ENCODE data around the gene DICER1. TPM values are rescaled to one million over a fixed set of nuclear protein-coding genes. Genes with fewer than 3 reads are reported as not detected.
"Not testable (repeated sequence)": the region's sequence is repeated elsewhere in the genome, so short reads cannot be mapped to it uniquely, and the experiment has no call there.

Gene DICER1
- total RNA-seq, 2 donors from 2014 or later = 47.7 to 85.0 TPM

- 27% methylated on average over 1 of the region's 1 CpG for WGBS, 2 donors
- H3K4me3 ChIP-seq = no peak overlapping the region
- H3K4me1 ChIP-seq = peaks cover 59% of the 10 kb centered on the region
- no peak overlapping the region for H3K27ac ChIP-seq
- TF ChIP-seq CTCF (IDR thresholded peaks at IDR 0.05) (no peak), POLR2A (IDR thresholded peaks at IDR 0.05) (no peak)
- no peak for ATAC-seq
- intact Hi-C loops (cut with DNase I) = no loop called here
- DNase-seq = no peak
- H3K9me3 ChIP-seq = no peaks in the 10 kb centered on the region
- no peaks in the 10 kb centered on the region for H3K27me3 ChIP-seq
- H3K36me3 ChIP-seq (replicated peaks in 1 of 2; ENCODE audit: insufficient read depth in 1 of 2, low read depth in 2 of 2) = no peaks in the 10 kb centered on the region
Measured at GRCh38 chr14:95141684-95142083, 15.6 kb downstream of the DICER1 start.

- DNase-seq = no peak
- ATAC-seq = no peak
Measured at GRCh38 chr14:95140060-95140858, 17.1 kb downstream of the DICER1 start.

GRCh38 chr14:95138876-95139275, 18.5 kb downstream of the DICER1 start:
- Histone ChIP-seq H3K4me1 (peaks cover 63% of the 10 kb centered on the region), H3K36me3 (replicated peaks in 1 of 2; ENCODE audit: insufficient read depth in 1 of 2, low read depth in 2 of 2) (no peaks in the 10 kb centered on the region), H3K27me3 (no peaks in the 10 kb centered on the region), H3K27ac (no peak overlapping the region), H3K9me3 (no peaks in the 10 kb centered on the region), H3K4me3 (no peak overlapping the region)
- ATAC-seq (no peak), DNase-seq (no peak)
- WGBS, 2 donors = no CpG with 5 or more reads among the region's 1 CpG
- intact Hi-C loops (cut with DNase I) = no loop called here
- TF ChIP-seq CTCF (IDR thresholded peaks at IDR 0.05) (no peak), POLR2A (IDR thresholded peaks at IDR 0.05) (no peak)

More at GRCh38 chr14:95140060-95140858, 17.1 kb downstream of the DICER1 start:
- H3K4me1 ChIP-seq = peaks cover 59% of the 10 kb centered on the region
- intact Hi-C loops (cut with DNase I) = no loop called here
- H3K36me3 ChIP-seq (replicated peaks in 1 of 2; ENCODE audit: insufficient read depth in 1 of 2, low read depth in 2 of 2) = no peaks in the 10 kb centered on the region
- H3K9me3 ChIP-seq = no peaks in the 10 kb centered on the region
- H3K27me3 ChIP-seq = no peaks in the 10 kb centered on the region
- peak overlapping the region in 1 of 4 donors; percentile 47 for H3K27ac ChIP-seq
- whole genome bisulfite sequencing, 2 donors = 64 to 72% methylated on average over 5 of the region's 5 CpGs
- TF ChIP-seq CTCF (IDR thresholded peaks at IDR 0.05) (no peak), POLR2A (IDR thresholded peaks at IDR 0.05) (no peak)
- no peak overlapping the region for H3K4me3 ChIP-seq

GRCh38 chr14:95138455-95138854, 18.9 kb downstream of the DICER1 start:
- H3K27me3 ChIP-seq; H3K9me3 ChIP-seq; intact Hi-C loops (cut with DNase I); H3K36me3 ChIP-seq (replicated peaks in 1 of 2; ENCODE audit: insufficient read depth in 1 of 2, low read depth in 2 of 2); H3K4me3 ChIP-seq; ATAC-seq; DNase-seq: not testable (repeated sequence)
- Histone ChIP-seq H3K4me1 (peaks cover 63% of the 10 kb centered on the region), H3K27ac (peak overlapping the region in 1 of 4 donors; percentile 65)
- WGBS, 2 donors = 70 to 84% methylated on average over 4 of the region's 5 CpGs

- ATAC-seq (no peak), DNase-seq (peak in 1 of 4 donors; percentile 46)
- peaks cover 63% of the 10 kb centered on the region for H3K4me1 ChIP-seq
- H3K27ac ChIP-seq = peak overlapping the region in 3 of 4 donors; percentile 29 to 65 (median 51)
- TF ChIP-seq CTCF (IDR thresholded peaks at IDR 0.05) (no peak), POLR2A (IDR thresholded peaks at IDR 0.05) (no peak)
- H3K9me3 ChIP-seq = no peaks in the 10 kb centered on the region
- intact Hi-C loops (cut with DNase I) = no loop called here
- WGBS, 2 donors = 44 to 46% methylated on average over 5 of the region's 5 CpGs
- no peaks in the 10 kb centered on the region for H3K27me3 ChIP-seq
- no peaks in the 10 kb centered on the region for H3K36me3 ChIP-seq (replicated peaks in 1 of 2; ENCODE audit: insufficient read depth in 1 of 2, low read depth in 2 of 2)
- no peak overlapping the region for H3K4me3 ChIP-seq
Measured at GRCh38 chr14:95137804-95138167, 19.5 kb downstream of the DICER1 start.
